B cell (primary cell): ENCODE results near the gene KRT5.

Experiments
- EZH2 ChIP-seq: IDR thresholded peaks from 2 replicates; pipeline ENCODE4 v1.6.1; 2012; ENCODE audit warnings: borderline replicate concordance, low read depth, mild to moderate bottlenecking, moderate library complexity, low read length; ENCODE audit not compliant: insufficient read depth, poor library complexity, severe bottlenecking
- TF ChIP-seq, protein P1 (sequence below): fragments of 200-600 bp; IDR thresholded peaks from one replicate; pipeline ENCODE4 v1.8.0; 2022; ENCODE audit warnings: antibody characterized with exemption, mild to moderate bottlenecking

DNA sequence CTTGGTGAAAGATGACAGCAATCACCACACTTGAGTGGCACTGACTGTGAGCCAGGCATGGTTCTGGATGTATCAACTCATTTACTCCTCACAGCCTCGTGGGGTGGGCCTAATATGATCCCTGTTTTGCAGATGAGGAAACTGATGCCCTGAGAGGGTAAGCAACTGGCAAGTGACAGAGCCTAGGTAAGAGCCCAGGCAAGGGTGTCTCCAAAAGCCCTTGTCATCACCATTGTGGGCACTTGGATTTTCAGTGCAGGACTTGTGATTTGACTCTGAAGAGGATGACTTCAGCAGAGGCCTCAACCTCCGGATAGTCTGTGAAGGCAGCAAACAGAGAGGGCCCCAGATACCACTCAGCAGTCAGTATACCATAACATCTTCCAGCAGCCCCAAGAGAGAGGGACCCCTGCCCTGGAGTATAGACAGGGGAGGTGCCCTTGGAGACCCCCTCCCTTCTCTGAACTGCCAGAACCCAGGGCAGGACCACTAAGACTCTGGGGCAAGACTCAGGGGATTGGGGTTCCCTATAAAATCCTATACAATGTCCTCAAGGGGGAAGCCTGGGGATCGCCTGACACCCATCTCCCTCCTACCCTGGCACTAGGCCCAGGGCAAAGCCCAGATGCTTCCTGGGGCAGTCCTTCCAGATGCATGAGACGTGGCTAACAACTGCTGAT, 7.1 kb upstream of the KRT5 start:
- TF ChIP-seq EZH2: no peak
- TF ChIP-seq, protein P1, sequence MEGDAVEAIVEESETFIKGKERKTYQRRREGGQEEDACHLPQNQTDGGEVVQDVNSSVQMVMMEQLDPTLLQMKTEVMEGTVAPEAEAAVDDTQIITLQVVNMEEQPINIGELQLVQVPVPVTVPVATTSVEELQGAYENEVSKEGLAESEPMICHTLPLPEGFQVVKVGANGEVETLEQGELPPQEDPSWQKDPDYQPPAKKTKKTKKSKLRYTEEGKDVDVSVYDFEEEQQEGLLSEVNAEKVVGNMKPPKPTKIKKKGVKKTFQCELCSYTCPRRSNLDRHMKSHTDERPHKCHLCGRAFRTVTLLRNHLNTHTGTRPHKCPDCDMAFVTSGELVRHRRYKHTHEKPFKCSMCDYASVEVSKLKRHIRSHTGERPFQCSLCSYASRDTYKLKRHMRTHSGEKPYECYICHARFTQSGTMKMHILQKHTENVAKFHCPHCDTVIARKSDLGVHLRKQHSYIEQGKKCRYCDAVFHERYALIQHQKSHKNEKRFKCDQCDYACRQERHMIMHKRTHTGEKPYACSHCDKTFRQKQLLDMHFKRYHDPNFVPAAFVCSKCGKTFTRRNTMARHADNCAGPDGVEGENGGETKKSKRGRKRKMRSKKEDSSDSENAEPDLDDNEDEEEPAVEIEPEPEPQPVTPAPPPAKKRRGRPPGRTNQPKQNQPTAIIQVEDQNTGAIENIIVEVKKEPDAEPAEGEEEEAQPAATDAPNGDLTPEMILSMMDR: no peak
